SK-N-SH treated with all-trans-retinoic acid at 6 μM for 48 hours (cell line): ENCODE data around the gene ME1.

ENCODE experiments used
- CSRNP3 ChIP-seq: fragments of 250-450 bp; sonication (Bioruptor Pico); IDR thresholded peaks from 2 replicates; pipeline ENCODE4 v1.5.1; 2021; ENCODE audit warnings: mild to moderate bottlenecking, moderate library complexity
- TSHZ2 ChIP-seq: fragments of 250-450 bp; sonication (Bioruptor Pico); IDR thresholded peaks from 2 replicates; pipeline ENCODE4 v1.5.0; 2020; ENCODE audit warnings: mild to moderate bottlenecking, moderate library complexity
- ZC3H10 ChIP-seq: fragments of 250-450 bp; sonication (Bioruptor Pico); IDR thresholded peaks from 2 replicates; pipeline ENCODE4 v1.5.1; 2021; ENCODE audit warnings: mild to moderate bottlenecking, moderate library complexity
- TF ChIP-seq, protein P1 (sequence below): fragments of 250-450 bp; sonication (Bioruptor Pico); IDR thresholded peaks from 2 replicates; pipeline ENCODE4 v1.8.0; 2020; ENCODE audit warnings: mild to moderate bottlenecking, moderate library complexity, borderline replicate concordance
- TF ChIP-seq, protein P2 (sequence below): fragments of 250-450 bp; sonication (Bioruptor Pico); IDR thresholded peaks from 2 replicates; pipeline ENCODE4 v1.8.0; 2021; ENCODE audit warnings: low read depth, mild to moderate bottlenecking, moderate library complexity, borderline replicate concordance

DNA sequence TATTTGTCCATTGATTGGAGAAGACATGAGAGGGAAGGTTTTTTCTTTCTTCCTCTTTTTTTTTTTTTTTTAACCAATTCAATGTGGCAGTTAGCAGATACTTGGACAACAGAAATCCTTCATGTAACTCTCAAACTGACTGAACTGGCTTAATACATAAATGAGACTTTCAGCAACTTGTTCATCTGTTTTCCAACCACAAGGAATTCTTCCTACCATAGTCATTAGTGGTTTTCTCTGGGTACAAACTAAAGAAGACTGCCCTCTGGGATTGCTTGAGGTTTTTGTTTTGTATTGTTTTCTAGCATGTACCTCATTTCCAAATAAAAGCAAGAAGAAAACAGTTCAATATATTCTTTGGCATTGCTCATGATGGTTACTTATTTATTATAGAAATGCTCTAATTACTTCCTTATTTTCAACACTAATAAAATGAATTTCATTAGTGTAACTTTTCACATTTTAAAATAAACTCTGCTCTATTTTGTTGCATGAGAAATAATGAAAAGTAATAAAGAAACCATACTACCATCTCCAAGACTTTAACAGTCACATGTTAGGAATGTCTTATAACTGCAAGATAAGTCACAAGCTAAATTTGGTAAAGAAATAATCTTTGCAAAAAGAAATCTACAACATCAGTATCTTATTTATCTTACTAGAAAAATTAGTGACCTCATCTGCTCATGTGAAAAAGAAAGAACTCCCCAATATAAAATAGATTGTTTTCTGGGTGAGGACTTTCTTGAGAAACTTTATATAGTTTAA, 52.0 kb downstream of the ME1 start:
- TF ChIP-seq ZC3H10: no peak
- TF ChIP-seq TSHZ2 (CRISPR knock-in tag): no peak
- TF ChIP-seq, protein P1, sequence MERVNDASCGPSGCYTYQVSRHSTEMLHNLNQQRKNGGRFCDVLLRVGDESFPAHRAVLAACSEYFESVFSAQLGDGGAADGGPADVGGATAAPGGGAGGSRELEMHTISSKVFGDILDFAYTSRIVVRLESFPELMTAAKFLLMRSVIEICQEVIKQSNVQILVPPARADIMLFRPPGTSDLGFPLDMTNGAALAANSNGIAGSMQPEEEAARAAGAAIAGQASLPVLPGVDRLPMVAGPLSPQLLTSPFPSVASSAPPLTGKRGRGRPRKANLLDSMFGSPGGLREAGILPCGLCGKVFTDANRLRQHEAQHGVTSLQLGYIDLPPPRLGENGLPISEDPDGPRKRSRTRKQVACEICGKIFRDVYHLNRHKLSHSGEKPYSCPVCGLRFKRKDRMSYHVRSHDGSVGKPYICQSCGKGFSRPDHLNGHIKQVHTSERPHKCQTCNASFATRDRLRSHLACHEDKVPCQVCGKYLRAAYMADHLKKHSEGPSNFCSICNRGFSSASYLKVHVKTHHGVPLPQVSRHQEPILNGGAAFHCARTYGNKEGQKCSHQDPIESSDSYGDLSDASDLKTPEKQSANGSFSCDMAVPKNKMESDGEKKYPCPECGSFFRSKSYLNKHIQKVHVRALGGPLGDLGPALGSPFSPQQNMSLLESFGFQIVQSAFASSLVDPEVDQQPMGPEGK (CRISPR knock-in tag): no peak
- TF ChIP-seq CSRNP3: no peak
- TF ChIP-seq, protein P2, sequence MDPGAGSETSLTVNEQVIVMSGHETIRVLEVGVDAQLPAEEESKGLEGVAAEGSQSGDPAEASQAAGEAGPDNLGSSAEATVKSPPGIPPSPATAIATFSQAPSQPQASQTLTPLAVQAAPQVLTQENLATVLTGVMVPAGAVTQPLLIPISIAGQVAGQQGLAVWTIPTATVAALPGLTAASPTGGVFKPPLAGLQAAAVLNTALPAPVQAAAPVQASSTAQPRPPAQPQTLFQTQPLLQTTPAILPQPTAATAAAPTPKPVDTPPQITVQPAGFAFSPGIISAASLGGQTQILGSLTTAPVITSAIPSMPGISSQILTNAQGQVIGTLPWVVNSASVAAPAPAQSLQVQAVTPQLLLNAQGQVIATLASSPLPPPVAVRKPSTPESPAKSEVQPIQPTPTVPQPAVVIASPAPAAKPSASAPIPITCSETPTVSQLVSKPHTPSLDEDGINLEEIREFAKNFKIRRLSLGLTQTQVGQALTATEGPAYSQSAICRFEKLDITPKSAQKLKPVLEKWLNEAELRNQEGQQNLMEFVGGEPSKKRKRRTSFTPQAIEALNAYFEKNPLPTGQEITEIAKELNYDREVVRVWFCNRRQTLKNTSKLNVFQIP (CRISPR knock-in tag): no peak
